Mesothelial cell of epicardium (in vitro differentiated cells): ENCODE data around the gene CAPN14. TPM values are rescaled to one million over a fixed set of nuclear protein-coding genes. Genes with fewer than 3 reads are reported as not detected.

Source experiments
- DNase-seq, 2 experiments: peaks; one replicate each; pipeline ENCODE4 v3.0.0; 2021; ENCODE audit warnings: low spot score in 2 of 2; ENCODE audit not compliant: unreplicated experiment in 2 of 2
- H3K27ac Mint-ChIP-seq: 2 replicates; pipeline ENCODE4 v1.8.0; 2021; ENCODE audit warnings: mixed read lengths
- H3K27me3 Mint-ChIP-seq: 2 replicates; pipeline ENCODE4 v1.8.0; 2021; ENCODE audit warnings: low read depth, mixed read lengths
- H3K36me3 Mint-ChIP-seq: 2 replicates; pipeline ENCODE4 v1.8.0; 2021; ENCODE audit warnings: mixed read lengths
- H3K4me1 Mint-ChIP-seq: 2 replicates; pipeline ENCODE4 v1.8.0; 2021; ENCODE audit warnings: mixed read lengths
- H3K4me3 Mint-ChIP-seq: 2 replicates; pipeline ENCODE4 v1.8.0; 2021; ENCODE audit warnings: mild to moderate bottlenecking, moderate library complexity, mixed read lengths
- H3K9me3 Mint-ChIP-seq: 2 replicates; pipeline ENCODE4 v1.8.0; 2021; ENCODE audit warnings: mixed read lengths
- CTCF ChIP-seq: fragments of 200-600 bp; sonication (generic); IDR thresholded peaks from one replicate; pipeline ENCODE4 v1.5.0; 2021; ENCODE audit warnings: antibody characterized with exemption; ENCODE audit not compliant: unreplicated experiment
- total RNA-seq: library from RNA; stranded (reverse); gene quantifications from 3 replicates; pipeline ENCODE4 v1.2.1, GENCODE V29; 2021

Gene CAPN14
- total RNA-seq, 1 donor from 2014 or later: 0.54 TPM

- Mint-ChIP-seq H3K27me3 (peaks cover 77% of the 10 kb centered on the region), H3K36me3 (no peaks in the 10 kb centered on the region), H3K9me3 (no peaks in the 10 kb centered on the region), H3K4me3 (no peak overlapping the region), H3K27ac (no peak overlapping the region), H3K4me1 (peaks cover 6% of the 10 kb centered on the region)
- no peak for DNase-seq
- no peak for TF ChIP-seq CTCF
Observed at GRCh38 chr2:31141443-31142085, 75.8 kb downstream of the CAPN14 start.

DNA sequence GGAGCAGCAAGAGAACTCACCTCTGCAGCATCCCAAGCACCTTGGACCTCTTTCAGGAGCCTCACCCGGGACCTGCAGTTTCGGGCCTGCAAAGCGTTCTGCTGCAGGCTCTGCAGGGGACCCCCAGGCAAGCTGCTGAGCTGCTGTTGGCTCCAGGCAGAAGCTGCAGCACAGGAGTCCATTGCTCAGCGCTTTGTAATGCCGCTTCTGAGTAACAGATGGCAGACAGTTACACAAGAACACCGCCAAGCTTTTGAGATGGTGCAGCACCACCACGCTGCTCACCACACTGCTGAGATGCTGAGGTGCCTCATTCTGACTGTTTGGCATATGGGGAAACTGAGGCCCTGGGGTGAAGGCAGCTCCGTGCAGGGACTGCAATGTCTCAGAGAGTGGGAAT, 77.2 kb downstream of the CAPN14 start:
- H3K4me1 Mint-ChIP-seq: peaks cover 6% of the 10 kb centered on the region
- DNase-seq: no peak

DNA sequence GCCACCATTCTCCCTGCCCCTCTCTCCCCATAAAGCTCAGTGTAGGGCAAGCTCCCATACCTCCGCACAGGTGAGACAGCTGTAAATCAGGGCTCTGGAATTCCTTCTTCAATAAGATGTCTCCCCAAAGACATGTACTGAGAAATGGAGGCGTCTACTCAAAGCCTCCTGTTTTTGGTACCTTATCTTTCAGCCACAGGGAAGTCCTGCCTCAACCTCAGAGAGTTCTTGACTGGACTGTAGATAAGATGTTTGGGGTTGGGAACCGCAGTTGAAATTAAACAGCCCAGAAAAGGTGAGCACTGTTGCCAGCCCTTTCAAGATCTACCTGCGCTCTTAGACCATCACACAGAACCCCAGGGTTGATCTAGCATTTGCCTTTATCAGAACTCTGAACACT, 77.6 kb downstream of the CAPN14 start:
- DNase-seq: no peak
- H3K4me3 Mint-ChIP-seq: no peak overlapping the region
- peaks cover 6% of the 10 kb centered on the region for H3K4me1 Mint-ChIP-seq
- H3K27me3 Mint-ChIP-seq: peaks cover 89% of the 10 kb centered on the region
- no peaks in the 10 kb centered on the region for H3K9me3 Mint-ChIP-seq
- H3K36me3 Mint-ChIP-seq: no peaks in the 10 kb centered on the region
- TF ChIP-seq CTCF: no peak
- no peak overlapping the region for H3K27ac Mint-ChIP-seq

More for the DNA sequence above, 77.2 kb downstream of the CAPN14 start:
- no peak overlapping the region for H3K27ac Mint-ChIP-seq
- peaks cover 86% of the 10 kb centered on the region for H3K27me3 Mint-ChIP-seq
- no peaks in the 10 kb centered on the region for H3K36me3 Mint-ChIP-seq
- H3K9me3 Mint-ChIP-seq: no peaks in the 10 kb centered on the region
- H3K4me3 Mint-ChIP-seq: no peak overlapping the region
- no peak for TF ChIP-seq CTCF

DNA sequence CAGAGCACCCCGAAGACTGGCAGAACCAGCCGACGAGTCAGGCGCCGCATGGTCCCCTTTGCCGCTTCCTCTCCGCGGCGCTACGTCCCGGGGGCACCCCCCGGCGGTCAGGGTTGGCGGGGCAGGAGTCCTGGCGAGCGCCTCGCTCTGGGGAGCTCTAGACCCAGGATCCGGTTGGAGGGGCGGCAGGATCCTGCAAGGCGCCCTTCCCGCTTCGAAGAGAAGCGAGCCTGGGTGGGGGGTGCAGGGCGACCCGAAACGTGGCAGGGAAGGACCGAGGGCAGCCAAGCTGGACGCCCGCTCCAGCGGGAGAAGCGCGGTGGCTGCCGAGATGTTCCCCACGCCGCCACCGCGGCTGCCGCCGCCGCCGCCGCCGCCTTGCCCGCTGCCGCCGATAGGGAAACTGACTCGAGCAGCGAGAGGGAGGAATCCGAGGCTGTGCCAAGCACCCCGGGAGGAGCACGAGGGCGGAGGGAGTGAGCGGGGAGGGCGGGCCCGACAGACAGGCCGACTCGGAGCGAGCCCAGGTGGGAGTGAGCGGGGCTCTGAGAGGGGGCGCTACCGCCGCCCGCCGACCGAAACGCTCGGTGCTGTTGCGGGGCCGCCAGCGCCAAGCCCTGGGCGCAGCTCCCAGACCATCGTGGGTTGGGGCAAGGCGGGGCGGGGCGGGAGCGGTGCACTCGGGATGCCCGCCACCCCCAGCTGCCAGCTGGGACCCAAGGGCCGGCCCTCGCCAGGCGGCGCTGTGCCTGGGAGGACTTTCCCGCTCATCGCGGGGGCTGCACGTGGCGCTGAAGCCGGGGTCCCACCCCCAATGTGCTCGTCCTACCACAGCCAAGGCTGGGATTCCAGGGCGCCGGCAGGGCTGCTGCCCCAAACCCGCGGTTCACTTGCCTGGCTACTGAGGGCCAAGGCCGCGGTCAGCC, 79.0 kb downstream of the CAPN14 start, which contains the start of gene GALNT14:
Gene GALNT14 (minus strand): TSS at position 404 of the 926 bp plus-strand sequence. CDS start 354 bp downstream, at position 50.
- H3K27ac Mint-ChIP-seq: no peak within 1 kb of the TSS
- DNase-seq: peak; percentile 43 to 72
- H3K27me3 Mint-ChIP-seq: peaks cover 87% of the 10 kb centered on the region
- peak within 1 kb of the TSS; percentile 70 for H3K4me3 Mint-ChIP-seq
- H3K36me3 Mint-ChIP-seq: no peaks in the 10 kb centered on the region
- peaks cover 12% of the 10 kb centered on the region for H3K4me1 Mint-ChIP-seq
- peak; percentile 15 for TF ChIP-seq CTCF
- no peaks in the 10 kb centered on the region for H3K9me3 Mint-ChIP-seq

DNA sequence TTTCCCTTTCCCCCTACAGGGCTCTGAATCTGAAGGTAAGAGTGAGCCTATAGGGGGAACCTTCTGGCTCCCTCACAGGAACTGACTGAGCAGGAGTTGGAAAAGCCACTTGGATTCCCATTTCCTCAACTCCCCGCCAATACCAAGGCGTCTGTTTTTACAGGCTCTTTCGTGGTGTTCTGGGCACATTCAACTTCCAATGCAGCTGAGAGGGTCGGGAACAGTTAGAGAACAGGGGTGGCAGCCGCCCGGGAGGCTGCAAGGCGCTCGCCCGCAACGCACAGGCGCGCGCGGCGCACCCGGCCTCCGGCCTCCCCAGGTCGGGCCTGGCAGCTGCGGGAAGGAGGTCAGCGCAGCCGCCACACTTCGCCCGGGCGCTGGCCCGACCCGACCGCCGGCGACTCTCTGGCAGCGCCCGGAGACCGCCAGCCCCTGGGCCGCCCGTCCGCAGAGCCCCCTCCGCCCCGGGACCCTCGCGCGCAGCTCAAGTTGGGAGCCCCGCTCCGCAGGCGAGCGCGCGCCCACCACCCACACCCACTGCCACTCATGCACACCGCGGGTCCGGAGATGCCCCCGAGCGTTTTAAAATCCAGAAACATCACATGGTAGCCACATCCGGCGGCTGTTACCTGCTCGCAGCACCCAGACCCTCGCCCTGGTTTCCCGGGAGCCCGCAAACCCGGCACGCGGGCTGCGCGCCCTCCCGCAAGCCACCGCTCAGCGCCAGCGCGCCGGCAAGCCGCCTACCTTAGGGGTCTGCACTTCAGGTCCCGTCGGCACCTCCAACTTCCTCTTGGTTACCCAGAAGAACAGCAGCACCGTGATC, 79.9 kb downstream of the CAPN14 start:
- Mint-ChIP-seq H3K27ac (no peak overlapping the region), H3K9me3 (no peaks in the 10 kb centered on the region), H3K27me3 (peaks cover 84% of the 10 kb centered on the region), H3K4me3 (peak overlapping the region; percentile 70), H3K36me3 (no peaks in the 10 kb centered on the region), H3K4me1 (peaks cover 19% of the 10 kb centered on the region)
- no peak for DNase-seq
- no peak for TF ChIP-seq CTCF
